ENCODE measurements around the gene GINS3. TPM values are rescaled to one million over a fixed set of nuclear protein-coding genes. Genes with fewer than 3 reads are reported as not detected.
"Not testable (repeated sequence)": the region's sequence is repeated elsewhere in the genome, so short reads cannot be mapped to it uniquely, and the experiment has no call there.

The GINS3 gene
- total RNA-seq, 3 donors from 2014 or later, result 2.6 to 5.2 (median 4.0) TPM

DNA sequence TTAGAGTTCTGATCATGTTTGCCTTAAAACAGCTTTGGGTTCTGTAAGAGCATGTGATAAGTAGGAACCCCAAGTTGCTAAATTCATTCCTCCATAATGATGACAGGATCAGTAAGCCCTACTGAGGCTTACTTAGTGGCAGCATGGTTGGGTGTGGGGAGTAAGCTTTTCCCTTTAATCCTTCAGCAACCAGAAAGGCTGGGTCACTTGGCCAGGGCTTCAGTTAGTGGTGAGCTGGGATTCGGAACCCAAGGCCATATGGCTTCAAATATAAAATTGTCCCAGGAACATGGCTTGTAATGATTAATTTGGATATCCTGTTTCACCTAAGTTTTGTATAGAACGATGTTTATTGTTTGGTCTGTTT lies 850 bp downstream of the GINS3 start:
- peak overlapping the region; percentile 92 for H3K4me3 ChIP-seq
- H3K36me3 ChIP-seq (ENCODE audit: low read depth), result no peaks in the 10 kb centered on the region
- H3K9me3 ChIP-seq, result no peaks in the 10 kb centered on the region
- TF ChIP-seq, protein P1, sequence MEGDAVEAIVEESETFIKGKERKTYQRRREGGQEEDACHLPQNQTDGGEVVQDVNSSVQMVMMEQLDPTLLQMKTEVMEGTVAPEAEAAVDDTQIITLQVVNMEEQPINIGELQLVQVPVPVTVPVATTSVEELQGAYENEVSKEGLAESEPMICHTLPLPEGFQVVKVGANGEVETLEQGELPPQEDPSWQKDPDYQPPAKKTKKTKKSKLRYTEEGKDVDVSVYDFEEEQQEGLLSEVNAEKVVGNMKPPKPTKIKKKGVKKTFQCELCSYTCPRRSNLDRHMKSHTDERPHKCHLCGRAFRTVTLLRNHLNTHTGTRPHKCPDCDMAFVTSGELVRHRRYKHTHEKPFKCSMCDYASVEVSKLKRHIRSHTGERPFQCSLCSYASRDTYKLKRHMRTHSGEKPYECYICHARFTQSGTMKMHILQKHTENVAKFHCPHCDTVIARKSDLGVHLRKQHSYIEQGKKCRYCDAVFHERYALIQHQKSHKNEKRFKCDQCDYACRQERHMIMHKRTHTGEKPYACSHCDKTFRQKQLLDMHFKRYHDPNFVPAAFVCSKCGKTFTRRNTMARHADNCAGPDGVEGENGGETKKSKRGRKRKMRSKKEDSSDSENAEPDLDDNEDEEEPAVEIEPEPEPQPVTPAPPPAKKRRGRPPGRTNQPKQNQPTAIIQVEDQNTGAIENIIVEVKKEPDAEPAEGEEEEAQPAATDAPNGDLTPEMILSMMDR (IDR thresholded peaks at IDR 0.05), result no peak
- ATAC-seq, result peak; percentile 12
- intact Hi-C loops (cut with DNase I, micrococcal nuclease), result no loop called here
- H3K4me1 ChIP-seq (ENCODE audit: low read depth), result no peaks in the 10 kb centered on the region
- peak in 1 of 3 donors; percentile 3 for DNase-seq

DNA sequence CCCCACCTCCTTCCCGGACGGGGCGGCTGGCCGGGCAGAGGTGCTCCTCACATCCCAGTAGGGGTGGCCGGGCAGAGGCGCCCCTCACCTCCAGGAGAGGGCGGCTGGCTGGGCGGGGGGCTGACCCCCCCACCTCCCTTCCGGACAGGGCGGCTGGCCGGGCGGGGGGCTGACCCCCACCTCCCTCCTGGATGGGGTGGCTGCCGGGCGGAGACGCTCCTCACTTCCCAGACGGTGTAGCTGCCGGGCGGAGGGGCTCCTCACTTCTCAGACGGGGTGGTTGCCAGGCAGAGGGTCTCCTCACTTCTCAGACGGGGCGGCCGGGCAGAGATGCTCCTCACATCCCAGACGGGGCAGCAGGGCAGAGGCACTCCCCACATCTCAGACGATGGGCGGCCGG lies 4.6 kb downstream of the GINS3 start:
- DNase-seq; H3K4me1 ChIP-seq (ENCODE audit: low read depth); H3K4me3 ChIP-seq; H3K36me3 ChIP-seq (ENCODE audit: low read depth); H3K9me3 ChIP-seq; intact Hi-C loops (cut with DNase I, micrococcal nuclease); ATAC-seq: not testable (repeated sequence)

DNA sequence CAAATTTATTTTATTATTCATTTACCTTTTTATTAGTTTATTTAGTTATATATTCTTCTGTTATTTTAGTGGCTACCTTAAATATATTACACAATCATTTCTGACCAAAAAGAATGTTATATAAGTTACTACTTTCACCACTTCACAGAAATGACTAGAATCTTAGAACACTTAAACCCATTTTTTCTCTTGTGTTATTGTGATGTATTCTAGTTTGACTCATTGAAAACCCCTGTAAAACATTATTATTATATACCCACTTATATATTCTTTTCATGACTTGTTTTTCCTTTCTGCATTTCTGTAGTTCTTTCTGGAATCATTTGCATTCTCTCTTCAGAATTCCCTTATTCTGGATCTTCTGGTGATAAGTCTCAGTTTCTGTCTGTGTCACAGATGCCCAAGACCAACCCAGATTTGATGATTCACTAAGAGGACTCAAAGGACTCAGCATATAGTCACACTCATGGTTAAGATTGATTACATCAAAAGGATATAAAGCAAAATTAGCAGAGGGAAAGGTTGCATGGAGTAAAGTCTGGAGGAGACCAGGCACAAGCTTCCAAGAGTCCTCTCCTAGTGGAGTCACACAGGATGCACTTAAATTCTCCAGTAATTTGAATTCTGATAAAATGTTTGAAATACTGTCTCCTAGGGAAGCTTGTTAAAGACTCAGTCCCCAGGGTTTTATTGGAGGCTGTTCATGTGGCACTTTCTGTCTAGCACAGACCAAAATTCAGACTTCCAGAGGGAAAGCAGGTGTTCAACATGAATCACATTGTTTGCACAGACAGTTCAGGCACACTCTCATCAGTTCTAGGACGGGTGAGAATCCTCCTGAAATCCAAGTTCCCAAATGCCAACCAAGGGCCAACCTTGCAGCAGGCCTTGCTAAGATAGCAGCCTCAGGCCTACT lies 7.7 kb downstream of the GINS3 start:
- Histone ChIP-seq H3K4me1 (ENCODE audit: low read depth) (no peaks in the 10 kb centered on the region), H3K4me3 (no peak overlapping the region), H3K9me3 (no peaks in the 10 kb centered on the region), H3K36me3 (ENCODE audit: low read depth) (no peaks in the 10 kb centered on the region)
- intact Hi-C loops (cut with DNase I, micrococcal nuclease), result no loop called here
- DNase-seq (no peak), ATAC-seq (no peak)
- TF ChIP-seq, protein P1 (IDR thresholded peaks at IDR 0.05), result no peak

DNA sequence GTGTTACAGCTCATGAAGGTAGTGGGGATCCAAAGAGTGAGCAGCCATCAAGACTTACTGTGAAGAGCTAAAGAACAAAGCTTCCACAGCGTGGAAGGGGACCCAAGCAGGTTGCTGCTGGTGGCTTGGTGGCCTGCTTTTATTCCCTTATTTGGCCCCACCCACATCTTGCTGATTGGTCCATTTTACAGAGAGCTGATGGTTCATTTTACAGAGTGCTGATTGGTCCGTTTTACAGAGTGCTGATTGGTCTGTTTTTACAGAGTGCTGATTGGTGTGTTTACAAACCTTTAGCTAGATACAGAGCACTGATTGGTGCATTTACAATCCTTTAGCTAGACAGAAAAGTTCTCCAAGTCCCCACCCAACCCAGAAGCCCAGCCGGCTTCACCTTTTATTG lies 9.0 kb downstream of the GINS3 start:
- ATAC-seq; H3K36me3 ChIP-seq (ENCODE audit: low read depth); DNase-seq; H3K9me3 ChIP-seq; intact Hi-C loops (cut with DNase I, micrococcal nuclease); H3K4me1 ChIP-seq (ENCODE audit: low read depth); H3K4me3 ChIP-seq: not testable (repeated sequence)

DNA sequence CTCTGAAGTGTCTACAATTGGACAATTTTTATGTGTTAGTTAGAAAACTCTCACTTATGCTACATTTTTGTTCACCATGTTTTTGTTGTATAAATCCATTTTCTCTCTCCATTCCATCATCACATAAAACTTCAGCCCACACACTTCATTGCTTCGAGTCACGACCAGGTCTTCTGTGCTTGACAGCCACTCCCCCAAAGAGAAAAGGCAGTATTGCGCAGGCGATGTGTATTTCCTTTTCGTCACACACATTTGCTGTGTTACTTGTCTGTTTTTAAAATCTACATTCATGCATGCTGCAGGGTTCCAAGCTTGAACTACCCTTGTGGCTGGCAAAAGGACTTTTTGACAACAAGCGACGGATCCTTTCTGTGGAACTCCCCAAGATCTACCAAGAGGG lies 10.5 kb downstream of the GINS3 start:
- no peak for ATAC-seq
- intact Hi-C loops (cut with DNase I, micrococcal nuclease), result no loop called here

DNA sequence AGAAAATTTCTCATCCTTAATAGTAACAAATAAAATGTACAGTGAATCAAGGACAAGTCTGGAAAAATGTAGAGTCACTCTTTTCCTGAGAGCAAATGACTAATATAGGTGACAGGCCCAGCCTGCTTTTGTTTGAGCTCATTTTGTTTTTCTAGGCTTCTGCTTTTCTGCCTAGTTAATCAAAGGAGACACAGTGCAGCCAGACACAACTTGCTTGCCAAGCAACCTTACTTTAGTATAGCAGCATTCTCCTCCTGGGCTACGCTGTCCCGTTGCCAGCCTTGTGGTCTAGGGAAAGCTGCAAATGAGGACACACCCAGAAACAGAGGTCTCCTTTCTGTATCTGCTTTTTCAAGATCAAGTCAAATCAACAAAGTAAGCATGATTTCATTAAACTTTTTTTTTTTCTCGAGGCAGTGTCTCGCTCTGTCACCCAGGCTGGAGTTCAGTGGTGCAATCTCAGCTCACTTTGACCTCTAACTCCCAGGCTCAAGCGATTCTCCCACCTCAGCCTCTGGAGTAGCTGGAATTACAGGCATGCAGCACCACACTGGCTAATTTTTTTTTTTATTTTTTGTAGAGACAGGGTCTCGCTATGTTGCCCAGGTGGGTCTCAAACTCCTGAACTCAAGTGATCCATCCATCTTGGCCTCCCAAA lies 17.2 kb downstream of the GINS3 start:
- H3K4me1 ChIP-seq (ENCODE audit: low read depth), result no peaks in the 10 kb centered on the region
- no peaks in the 10 kb centered on the region for H3K36me3 ChIP-seq (ENCODE audit: low read depth)
- H3K9me3 ChIP-seq, result no peaks in the 10 kb centered on the region
- intact Hi-C loops (cut with DNase I, micrococcal nuclease), result no loop called here
- TF ChIP-seq, protein P1 (IDR thresholded peaks at IDR 0.05), result no peak
- no peak overlapping the region for H3K4me3 ChIP-seq
- ATAC-seq, result no peak
- DNase-seq, result no peak

More for the DNA sequence above, 10.5 kb downstream of the GINS3 start:
- no peaks in the 10 kb centered on the region for H3K36me3 ChIP-seq (ENCODE audit: low read depth)
- no peak for DNase-seq
- TF ChIP-seq, protein P1 (IDR thresholded peaks at IDR 0.05), result no peak
- H3K4me3 ChIP-seq, result no peak overlapping the region
- no peaks in the 10 kb centered on the region for H3K4me1 ChIP-seq (ENCODE audit: low read depth)
- no peaks in the 10 kb centered on the region for H3K9me3 ChIP-seq

All from mucosa of descending colon (tissue), 3 donors.